Fibroblast of lung (primary cell): ENCODE measurements around the gene TMEM119.

Experiments
- CTCF ChIP-seq, 2 donors: IDR thresholded peaks in 1 of 2; conservative IDR thresholded peaks in 1 of 2; 1 replicate in 1 of 2; 2 replicates in 1 of 2; pipeline ENCODE4 v1.5.1; 2011 to 2012; ENCODE audit warnings: low read length in 2 of 2, control low read depth in 1 of 2, inconsistent platforms in 1 of 2, low read depth in 1 of 2, mild to moderate bottlenecking in 1 of 2
- EZH2 ChIP-seq: IDR thresholded peaks from 2 replicates; pipeline ENCODE4 v1.5.1; 2012; ENCODE audit warnings: low read length, control low read depth, mild to moderate bottlenecking; ENCODE audit errors: missing control alignments

- TF ChIP-seq EZH2 (no peak), CTCF (conservative IDR thresholded peaks at IDR 0.05 in 1 of 2, IDR thresholded peaks at IDR 0.05 in 1 of 2; ENCODE audit: low read depth in 1 of 2, low read length in 2 of 2) (no peak)
Measured at GRCh38 chr12:108622921-108623514, 25.1 kb upstream of the TMEM119 start.
